SH-SY5Y (cell line): Measurements from ENCODE around the gene IQCK.

Experiments used
- GATA2 ChIP-seq: IDR thresholded peaks from 2 replicates; pipeline ENCODE4 v1.6.1; 2011; ENCODE audit warnings: mild to moderate bottlenecking, low read depth, low read length
- GATA3 ChIP-seq: IDR thresholded peaks from 2 replicates; pipeline ENCODE4 v1.6.1; 2011; ENCODE audit warnings: low read depth, mild to moderate bottlenecking, low read length, moderate library complexity

GRCh38 chr16:19755268-19755667 is 37.2 kb downstream of the IQCK start:
- TF ChIP-seq GATA2 (no peak), GATA3 (no peak)
